Caco-2 (cell line): ENCODE data around the gene AGPAT2. TPM values are rescaled to one million over a fixed set of nuclear protein-coding genes. Genes with fewer than 3 reads are reported as not detected.
A peak's percentile ranks its signal among the peaks of the same experiment; 100 is the strongest.

Experiments used
- BruUV-seq: library from RNA; stranded (reverse); fragments of 400-500 nt; replicated peaks from 2 replicates; lab custom pipeline; 2021; lab: Mats Ljungman, UMichigan
- CTCF ChIA-PET: fragments of 300-600 bp; sonication (Branson Sonifier 250); formaldehyde crosslinking; loops from one replicate; lab custom pipeline; 2022; ENCODE audit warnings: antibody characterized with exemption; lab: Charles Lee
- POLR2A ChIA-PET: fragments of 300-600 bp; sonication (Branson Sonifier 250); formaldehyde crosslinking; loops from one replicate; lab custom pipeline; 2022; ENCODE audit warnings: antibody characterized with exemption; lab: Charles Lee
- DNase-seq, 2 experiments: peaks; one replicate each; pipeline versions ENCODE4 v3.0.0 to v3.0.0-alpha.2; 2020 to 2022
- H3K27me3 ChIP-seq: replicated peaks from 2 replicates; pipeline ENCODE4 v1.6.0; 2011; ENCODE audit warnings: low read length; ENCODE audit not compliant: control insufficient read depth, insufficient read depth
- H3K36me3 ChIP-seq: 2 replicates; pipeline ENCODE4 v1.5.1; 2011; ENCODE audit warnings: low read length; ENCODE audit not compliant: control insufficient read depth, insufficient read depth
- H3K4me1 ChIP-seq: fragments of 250-450 bp; sonication (Bioruptor Pico); 2 replicates; pipeline ENCODE4 v1.5.1; 2020; ENCODE audit warnings: mild to moderate bottlenecking
- H3K4me3 ChIP-seq: 2 replicates; pipeline ENCODE4 v1.5.1; 2011; ENCODE audit warnings: low read depth, mild to moderate bottlenecking, control low read depth, low read length
- H3K9me3 ChIP-seq: fragments of 250-450 bp; sonication (Bioruptor Pico); 2 replicates; pipeline ENCODE4 v1.5.1; 2020; ENCODE audit warnings: mild to moderate bottlenecking, moderate library complexity
- H3K27ac Mint-ChIP-seq: one replicate; pipeline ENCODE4 v1.8.0; 2022; ENCODE audit warnings: mixed read lengths; ENCODE audit not compliant: unreplicated experiment
- H3K27me3 Mint-ChIP-seq: one replicate; pipeline ENCODE4 v1.8.0; 2022; ENCODE audit warnings: mixed read lengths; ENCODE audit not compliant: insufficient read depth, unreplicated experiment
- H3K36me3 Mint-ChIP-seq: one replicate; pipeline ENCODE4 v1.8.0; 2022; ENCODE audit warnings: mild to moderate bottlenecking, mixed read lengths; ENCODE audit not compliant: insufficient read depth, unreplicated experiment
- H3K4me1 Mint-ChIP-seq: one replicate; pipeline ENCODE4 v1.8.0; 2022; ENCODE audit warnings: low read depth, mixed read lengths; ENCODE audit not compliant: unreplicated experiment
- H3K4me3 Mint-ChIP-seq: one replicate; pipeline ENCODE4 v1.8.0; 2022; ENCODE audit warnings: mild to moderate bottlenecking, moderate library complexity, mixed read lengths; ENCODE audit not compliant: unreplicated experiment
- H3K9me3 Mint-ChIP-seq: one replicate; pipeline ENCODE4 v1.8.0; 2022; ENCODE audit warnings: mixed read lengths; ENCODE audit not compliant: unreplicated experiment
- CTCF ChIP-seq, 2 experiments: fragments of 200-600 bp in 1 of 2; IDR thresholded peaks; 1 replicate in 1 of 2; 2 replicates in 1 of 2; pipeline versions ENCODE4 v1.5.1 to v1.8.0; 2011 to 2022; ENCODE audit warnings: antibody characterized with exemption in 1 of 2, control low read depth in 1 of 2, inconsistent platforms in 1 of 2, low read depth in 1 of 2, low read length in 1 of 2, mild to moderate bottlenecking in 1 of 2, moderate library complexity in 1 of 2; ENCODE audit not compliant: insufficient read depth in 1 of 2, severe bottlenecking in 1 of 2, unreplicated experiment in 1 of 2
- intact Hi-C: fragments of 100-400 bp; cut with micrococcal nuclease; formaldehyde crosslinking; loops from one replicate; pipeline ENCODE4 v1.10.0; 2022; ENCODE audit not compliant: unreplicated experiment
- total RNA-seq: library from RNA; stranded (reverse); gene quantifications from 2 replicates; pipeline ENCODE4 v1.2.3, GENCODE V29; 2022

AGPAT2 gene
- total RNA-seq, 1 experiment from 2014 or later: 68.7 TPM

GRCh38 chr9:136721339-136722092 is 34.3 kb upstream of the AGPAT2 start:
- peaks cover 73% of the 10 kb centered on the region for H3K36me3 Mint-ChIP-seq
- H3K4me3 Mint-ChIP-seq: no peak overlapping the region
- no peak for DNase-seq
- TF ChIP-seq CTCF (IDR thresholded peaks at IDR 0.05; ENCODE audit: insufficient read depth in 1 of 2, low read depth in 1 of 2, low read length in 1 of 2, severe bottlenecking in 1 of 2, unreplicated experiment in 1 of 2): no peak
- POLR2A ChIA-PET: no interaction called here
- H3K4me1 Mint-ChIP-seq: peaks cover 3% of the 10 kb centered on the region
- CTCF ChIA-PET: interaction anchor here (0.6 kb wide), 1 partner anchor 67 kb away, joined by 6 read pairs; no protein-coding TSS in a partner anchor
- no peaks in the 10 kb centered on the region for H3K27me3 Mint-ChIP-seq
- H3K27ac Mint-ChIP-seq: peak overlapping the region; percentile 21
- Histone ChIP-seq H3K27me3 (no peaks in the 10 kb centered on the region), H3K36me3 (peaks cover 13% of the 10 kb centered on the region), H3K9me3 (no peaks in the 10 kb centered on the region), H3K4me3 (no peak overlapping the region), H3K4me1 (peaks cover 13% of the 10 kb centered on the region)
- no TSS peak for BruUV-seq
- intact Hi-C loops: no loop called here
- H3K9me3 Mint-ChIP-seq: no peaks in the 10 kb centered on the region

GRCh38 chr9:136720898-136721338 is 33.7 kb upstream of the AGPAT2 start:
- Histone ChIP-seq H3K27me3 (no peaks in the 10 kb centered on the region), H3K9me3 (no peaks in the 10 kb centered on the region), H3K4me1 (peaks cover 7% of the 10 kb centered on the region), H3K4me3 (no peak overlapping the region), H3K36me3 (peaks cover 9% of the 10 kb centered on the region)
- H3K9me3 Mint-ChIP-seq: no peaks in the 10 kb centered on the region
- peak overlapping the region; percentile 55 for H3K27ac Mint-ChIP-seq
- DNase-seq: no peak
- no peaks in the 10 kb centered on the region for H3K27me3 Mint-ChIP-seq
- H3K4me1 Mint-ChIP-seq: peaks cover 3% of the 10 kb centered on the region
- CTCF ChIA-PET: interaction anchor here (0.6 kb wide), 1 partner anchor 67 kb away, joined by 6 read pairs; no protein-coding TSS in a partner anchor
- BruUV-seq: no TSS peak
- H3K36me3 Mint-ChIP-seq: peaks cover 67% of the 10 kb centered on the region
- POLR2A ChIA-PET: no interaction called here
- intact Hi-C loops: no loop called here
- TF ChIP-seq CTCF (IDR thresholded peaks at IDR 0.05; ENCODE audit: insufficient read depth in 1 of 2, low read depth in 1 of 2, low read length in 1 of 2, severe bottlenecking in 1 of 2, unreplicated experiment in 1 of 2): no peak
- no peak overlapping the region for H3K4me3 Mint-ChIP-seq

- intact Hi-C loops: no loop called here
- POLR2A ChIA-PET: no interaction called here
- CTCF ChIA-PET: no interaction called here
- Histone ChIP-seq H3K36me3 (peaks cover 6% of the 10 kb centered on the region), H3K9me3 (no peaks in the 10 kb centered on the region), H3K27me3 (no peaks in the 10 kb centered on the region), H3K4me3 (no peak overlapping the region), H3K4me1 (peaks cover 1% of the 10 kb centered on the region)
- Mint-ChIP-seq H3K36me3 (peaks cover 61% of the 10 kb centered on the region), H3K4me1 (peaks cover 6% of the 10 kb centered on the region), H3K9me3 (no peaks in the 10 kb centered on the region), H3K27me3 (no peaks in the 10 kb centered on the region), H3K27ac (peak overlapping the region; percentile 55), H3K4me3 (no peak overlapping the region)
- BruUV-seq: no TSS peak
- no peak for TF ChIP-seq CTCF (IDR thresholded peaks at IDR 0.05; ENCODE audit: insufficient read depth in 1 of 2, low read depth in 1 of 2, low read length in 1 of 2, severe bottlenecking in 1 of 2, unreplicated experiment in 1 of 2)
- no peak for DNase-seq
Measured at GRCh38 chr9:136720251-136720897, 33.1 kb upstream of the AGPAT2 start.
